Endothelial cell of umbilical vein (primary cell): ENCODE results near the gene MYOG. TPM values are rescaled to one million over a fixed set of nuclear protein-coding genes. Genes with fewer than 3 reads are reported as not detected.

Source experiments
- BruUV-seq: library from RNA; stranded (reverse); fragments of 400-500 nt; replicated peaks from 2 replicates; lab custom pipeline; 2021; lab: Mats Ljungman, UMichigan
- CTCF ChIA-PET: fragments of 300-600, 350-600 bp; sonication (Branson Sonifier 250); formaldehyde crosslinking; loops from one replicate; lab custom pipeline; 2021; ENCODE audit warnings: antibody characterized with exemption, inconsistent platforms; lab: Charles Lee
- POLR2A ChIA-PET: fragments of 300-600, 350-600 bp; sonication (Branson Sonifier 250); formaldehyde crosslinking; loops from one replicate; lab custom pipeline; 2021; ENCODE audit warnings: antibody characterized with exemption, inconsistent platforms; lab: Charles Lee
- DNase-seq: peaks from one replicate; pipeline ENCODE4 v3.0.0-alpha.2; 2011; ENCODE audit warnings: low read depth, low spot score
- FAIRE-seq: peaks from 2 replicates; lab custom pipeline; 2011; peaks lifted over from hg19 to GRCh38; lab: Jason Lieb, UNC
- H2AFZ ChIP-seq: 2 replicates; pipeline ENCODE4 v1.6.0; 2012; ENCODE audit warnings: low read depth, low read length, control low read depth, inconsistent platforms
- H3K27ac ChIP-seq: 2 replicates; pipeline ENCODE4 v1.5.1; 2011; ENCODE audit warnings: low read depth, mild to moderate bottlenecking, control low read depth, low read length, moderate library complexity; ENCODE audit not compliant: insufficient read depth
- H3K27me3 ChIP-seq, 2 experiments: 2 replicates each; pipeline versions ENCODE4 v1.6.0 to v1.6.1; 2011; ENCODE audit warnings: low read length in 2 of 2, mixed read lengths in 1 of 2; ENCODE audit not compliant: control insufficient read depth in 2 of 2, insufficient read depth in 2 of 2
- H3K36me3 ChIP-seq, 2 experiments: 2 replicates in 1 of 2; 3 replicates in 1 of 2; pipeline ENCODE4 v1.5.1; 2011; ENCODE audit warnings: low read length in 2 of 2, mild to moderate bottlenecking in 1 of 2, moderate library complexity in 1 of 2; ENCODE audit not compliant: control insufficient read depth in 2 of 2, insufficient read depth in 2 of 2; ENCODE audit errors: extremely low read depth in 1 of 2
- H3K4me1 ChIP-seq: 3 replicates; pipeline ENCODE4 v1.5.1; 2011; ENCODE audit warnings: mild to moderate bottlenecking, low read length; ENCODE audit not compliant: control insufficient read depth, insufficient read depth; ENCODE audit errors: extremely low read depth
- H3K4me2 ChIP-seq: 2 replicates; pipeline ENCODE4 v1.6.1; 2011; ENCODE audit warnings: low read length, control low read depth, mixed read lengths; ENCODE audit not compliant: insufficient read depth
- H3K4me3 ChIP-seq, 3 experiments: fragments of 200-600 bp in 1 of 3; sonication (generic), shearing (Covaris generic) in 1 of 3; replicated peaks in 1 of 3; 2 replicates each; pipeline ENCODE4 v1.5.1; 2011 to 2016; ENCODE audit warnings: control low read depth in 3 of 3, low read length in 3 of 3, mild to moderate bottlenecking in 2 of 3, inconsistent platforms in 1 of 3, low read depth in 1 of 3, moderate library complexity in 1 of 3; ENCODE audit not compliant: insufficient read depth in 1 of 3
- H3K79me2 ChIP-seq: 2 replicates; pipeline ENCODE4 v1.6.0; 2012; ENCODE audit warnings: low read length, inconsistent platforms; ENCODE audit not compliant: control insufficient read depth, insufficient read depth
- H3K9ac ChIP-seq: replicated peaks from 2 replicates; pipeline ENCODE3; 2011; ENCODE audit warnings: low read length, control low read depth; ENCODE audit not compliant: insufficient read depth; ENCODE audit errors: extremely low read depth
- H3K9me1 ChIP-seq: replicated peaks from 3 replicates; pipeline ENCODE4 v1.6.0; 2011; ENCODE audit warnings: mild to moderate bottlenecking, low read length; ENCODE audit not compliant: control insufficient read depth, insufficient read depth; ENCODE audit errors: extremely low read depth
- H3K9me3 ChIP-seq: replicated peaks from 2 replicates; pipeline ENCODE4 v1.5.1; 2012; ENCODE audit warnings: low read length, inconsistent platforms; ENCODE audit not compliant: control insufficient read depth, insufficient read depth
- H4K20me1 ChIP-seq: replicated peaks from 2 replicates; pipeline ENCODE3; 2011; ENCODE audit warnings: mild to moderate bottlenecking, low read length; ENCODE audit not compliant: control insufficient read depth, insufficient read depth; ENCODE audit errors: extremely low read depth
- CTCF ChIP-seq, 2 donors: IDR thresholded peaks; 1 replicate in 1 of 2; 2 replicates in 1 of 2; pipeline ENCODE4 v1.5.1; 2011; ENCODE audit warnings: low read length in 2 of 2, mild to moderate bottlenecking in 2 of 2, moderate library complexity in 2 of 2, control low read depth in 1 of 2, inconsistent platforms in 1 of 2, low read depth in 1 of 2; ENCODE audit not compliant: insufficient read depth in 1 of 2; ENCODE audit errors: extremely low read depth in 1 of 2
- EZH2 ChIP-seq: IDR thresholded peaks from 2 replicates; pipeline ENCODE4 v1.6.1; 2012; ENCODE audit warnings: borderline replicate concordance, low read depth, mild to moderate bottlenecking, moderate library complexity, low read length, inconsistent platforms; ENCODE audit not compliant: severe bottlenecking
- FOS ChIP-seq: IDR thresholded peaks from 2 replicates; pipeline ENCODE4 v1.6.1; 2011; ENCODE audit warnings: mild to moderate bottlenecking, low read length, moderate library complexity, borderline replicate concordance; ENCODE audit not compliant: insufficient read depth
- GATA2 ChIP-seq: IDR thresholded peaks from 2 replicates; pipeline ENCODE4 v1.7.0; 2011; ENCODE audit warnings: low read depth, mild to moderate bottlenecking, moderate library complexity, mixed read lengths, low read length; ENCODE audit not compliant: insufficient read length, insufficient read depth
- JUN ChIP-seq: IDR thresholded peaks from 2 replicates; pipeline ENCODE4 v1.6.1; 2011; ENCODE audit warnings: borderline replicate concordance, low read depth; ENCODE audit not compliant: insufficient read length, insufficient read depth
- MAX ChIP-seq: IDR thresholded peaks from 2 replicates; pipeline ENCODE4 v1.6.1; 2011; ENCODE audit not compliant: insufficient read depth, insufficient read length
- MYC ChIP-seq: IDR thresholded peaks from one replicate; pipeline ENCODE4 v1.6.1; 2011; ENCODE audit warnings: mild to moderate bottlenecking, low read depth, low read length
- POLR2A ChIP-seq: IDR thresholded peaks from 2 replicates; pipeline ENCODE4 v1.6.1; 2012; ENCODE audit warnings: low read depth, mild to moderate bottlenecking, control low read depth, low read length
- POLR2AphosphoS5 ChIP-seq: IDR thresholded peaks from 2 replicates; pipeline ENCODE4 v1.6.1; 2012; ENCODE audit warnings: low read depth, mild to moderate bottlenecking, control low read depth, low read length, moderate library complexity; ENCODE audit not compliant: insufficient read depth
- dilution Hi-C: fragments of 300-500 bp; cut with MboI; formaldehyde crosslinking; loops from one replicate; pipeline ENCODE4 v1.15.0; 2019; ENCODE audit warnings: low sequenced_read_pairs; ENCODE audit not compliant: extremely low pct_ligation_motif_present
- intact Hi-C: fragments of 100-400 bp; cut with micrococcal nuclease; formaldehyde crosslinking; loops from one replicate; pipeline ENCODE4 v1.10.0; 2022
- polyA plus RNA-seq, 4 experiments: library from polyadenylated mRNA; depleted of rRNA in 3 of 4; stranded (reverse) in 3 of 4; unstranded in 1 of 4; fragments of >200 nt; gene quantifications; 2 replicates each; pipeline versions ENCODE4 v1.2.1 to v1.2.3, GENCODE V29; 2011 to 2012; ENCODE audit warnings: missing spikeins in 1 of 4
- total RNA-seq: library from RNA; stranded (reverse); gene quantifications from 2 replicates; pipeline ENCODE4 v1.2.3, GENCODE V29; 2021

MYOG gene
- total and polyA plus RNA-seq, 2 donors (not counting 3 experiments of a cell fraction or from before 2014, with no cell fraction given): not detected

DNA sequence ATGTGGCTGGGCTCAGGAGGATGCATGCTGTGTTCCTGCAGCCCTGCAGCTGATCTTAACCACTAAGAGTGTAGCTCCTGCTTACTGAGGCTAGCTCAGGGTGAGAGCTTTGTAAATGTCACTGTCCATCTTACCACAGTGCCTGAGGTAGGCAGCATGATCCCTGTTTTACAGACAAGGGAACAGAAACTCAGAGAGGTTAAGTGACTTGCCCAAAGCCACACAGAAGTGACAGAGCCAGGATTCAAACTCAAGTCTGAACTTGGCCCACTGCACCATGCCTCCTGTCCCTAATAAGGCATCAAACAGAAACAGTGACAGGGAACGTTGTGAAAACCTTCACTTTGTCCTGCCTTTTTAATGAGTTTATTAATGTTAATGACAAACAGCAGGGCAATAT lies 31.6 kb downstream of the MYOG start:
- intact Hi-C loops: no loop called here
- DNase-seq (no peak), FAIRE-seq (no peak)
- no peaks in the 10 kb centered on the region for H3K9me3 ChIP-seq
- H3K36me3 ChIP-seq: no peaks in the 10 kb centered on the region
- dilution Hi-C loops: no loop called here
- no peak overlapping the region for H3K9ac ChIP-seq
- no peaks in the 10 kb centered on the region for H4K20me1 ChIP-seq
- no peak overlapping the region for H2AFZ ChIP-seq
- peaks cover 0 to 5% of the 10 kb centered on the region in 2 experiments for H3K27me3 ChIP-seq
- H3K4me3 ChIP-seq: no peak overlapping the region
- no peak overlapping the region for H3K4me2 ChIP-seq
- no TSS peak for BruUV-seq
- ChIA-PET POLR2A (interaction anchor here (0.6 kb wide), 1 partner anchor 88 kb away, joined by 4 read pairs; no protein-coding TSS in a partner anchor), CTCF (interaction anchor here (0.8 to 7.5 kb wide), 4 partner anchors 12 to 213 kb away, joined by 5 to 33 read pairs (median 8); no protein-coding TSS in a partner anchor)
- no peak overlapping the region for H3K27ac ChIP-seq
- TF ChIP-seq POLR2A (no peak), MAX (no peak), JUN (no peak), FOS (no peak), CTCF (IDR thresholded peaks at IDR 0.05; ENCODE audit: extremely low read depth in 1 of 2, insufficient read depth in 1 of 2, low read depth in 1 of 2, low read length in 2 of 2) (no peak), MYC (no peak), GATA2 (no peak), EZH2 (no peak), POLR2AphosphoS5 (no peak)
- no peaks in the 10 kb centered on the region for H3K79me2 ChIP-seq
- no peaks in the 10 kb centered on the region for H3K9me1 ChIP-seq
- H3K4me1 ChIP-seq: no peaks in the 10 kb centered on the region
